ENCODE results near the gene GTF2IRD1. TPM values are rescaled to one million over a fixed set of nuclear protein-coding genes. Genes with fewer than 3 reads are reported as not detected.

Gene GTF2IRD1
- total and polyA plus RNA-seq, 2 donors (not counting 1 experiment from before 2014, with no cell fraction given) = 7.8 to 14.7 TPM

- H3K9me3 ChIP-seq (ENCODE audit: control insufficient read depth, insufficient read depth, low read depth, low read length) = no peaks in the 10 kb centered on the region
- no peak overlapping the region for H2AFZ ChIP-seq (ENCODE audit: low read length)
- DNase-seq (ENCODE audit: low read depth in 2 of 2) = no peak
- no peaks in the 10 kb centered on the region for H3K27me3 ChIP-seq (ENCODE audit: control insufficient read depth, insufficient read depth, low read length)
- no peaks in the 10 kb centered on the region for H4K20me1 ChIP-seq (ENCODE audit: control insufficient read depth, extremely low read depth, insufficient read depth, low read length)
- no peaks in the 10 kb centered on the region for H3K36me3 ChIP-seq (ENCODE audit: control insufficient read depth, insufficient read depth, low read length)
- H3K4me1 ChIP-seq (ENCODE audit: control insufficient read depth, extremely low read depth, insufficient read depth, low read length) = no peaks in the 10 kb centered on the region
- TF ChIP-seq EZH2 (IDR thresholded peaks at IDR 0.05; ENCODE audit: low read length, missing control alignments) = no peak
- no peak for TF ChIP-seq CTCF (conservative IDR thresholded peaks at IDR 0.05 in 1 of 2, IDR thresholded peaks at IDR 0.05 in 1 of 2; ENCODE audit: low read depth in 1 of 2, low read length in 2 of 2)
- no peak overlapping the region for H3K9ac ChIP-seq (ENCODE audit: insufficient read depth, low read length)
- no peaks in the 10 kb centered on the region for H3K79me2 ChIP-seq (ENCODE audit: control insufficient read depth, insufficient read depth, low read length)
- no peak overlapping the region for H3K4me2 ChIP-seq (ENCODE audit: extremely low read depth, insufficient read depth, low read length)
- H3K4me3 ChIP-seq (replicated peaks in 1 of 4; ENCODE audit: control extremely low read depth in 1 of 4, insufficient read depth in 1 of 4, low read depth in 3 of 4, low read length in 4 of 4) = no peak overlapping the region
- H3K27ac ChIP-seq (ENCODE audit: insufficient read depth, low read length) = no peak overlapping the region
Observed at GRCh38 chr7:74615933-74616780, 162.5 kb downstream of the GTF2IRD1 start.

- H3K4me1 ChIP-seq (ENCODE audit: control insufficient read depth, extremely low read depth, insufficient read depth, low read length) = no peaks in the 10 kb centered on the region
- DNase-seq (ENCODE audit: low read depth in 2 of 2) = no peak
Observed at GRCh38 chr7:74617180-74617744, 163.6 kb downstream of the GTF2IRD1 start.

More at GRCh38 chr7:74617180-74617744, 163.6 kb downstream of the GTF2IRD1 start:
- Histone ChIP-seq H3K79me2 (ENCODE audit: control insufficient read depth, insufficient read depth, low read length) (no peaks in the 10 kb centered on the region), H2AFZ (ENCODE audit: low read length) (no peak overlapping the region), H3K9ac (ENCODE audit: insufficient read depth, low read length) (no peak overlapping the region), H3K4me3 (replicated peaks in 1 of 4; ENCODE audit: control extremely low read depth in 1 of 4, insufficient read depth in 1 of 4, low read depth in 3 of 4, low read length in 4 of 4) (no peak overlapping the region), H3K36me3 (ENCODE audit: control insufficient read depth, insufficient read depth, low read length) (no peaks in the 10 kb centered on the region), H3K9me3 (ENCODE audit: control insufficient read depth, insufficient read depth, low read depth, low read length) (no peaks in the 10 kb centered on the region), H4K20me1 (ENCODE audit: control insufficient read depth, extremely low read depth, insufficient read depth, low read length) (no peaks in the 10 kb centered on the region), H3K27ac (ENCODE audit: insufficient read depth, low read length) (no peak overlapping the region), H3K27me3 (ENCODE audit: control insufficient read depth, insufficient read depth, low read length) (no peaks in the 10 kb centered on the region), H3K4me2 (ENCODE audit: extremely low read depth, insufficient read depth, low read length) (no peak overlapping the region)
- TF ChIP-seq CTCF (conservative IDR thresholded peaks at IDR 0.05 in 1 of 2, IDR thresholded peaks at IDR 0.05 in 1 of 2; ENCODE audit: low read depth in 1 of 2, low read length in 2 of 2) (no peak), EZH2 (IDR thresholded peaks at IDR 0.05; ENCODE audit: low read length, missing control alignments) (no peak)
